ENCODE measurements around the gene JAKMIP2.

The JAKMIP2 gene

DNA sequence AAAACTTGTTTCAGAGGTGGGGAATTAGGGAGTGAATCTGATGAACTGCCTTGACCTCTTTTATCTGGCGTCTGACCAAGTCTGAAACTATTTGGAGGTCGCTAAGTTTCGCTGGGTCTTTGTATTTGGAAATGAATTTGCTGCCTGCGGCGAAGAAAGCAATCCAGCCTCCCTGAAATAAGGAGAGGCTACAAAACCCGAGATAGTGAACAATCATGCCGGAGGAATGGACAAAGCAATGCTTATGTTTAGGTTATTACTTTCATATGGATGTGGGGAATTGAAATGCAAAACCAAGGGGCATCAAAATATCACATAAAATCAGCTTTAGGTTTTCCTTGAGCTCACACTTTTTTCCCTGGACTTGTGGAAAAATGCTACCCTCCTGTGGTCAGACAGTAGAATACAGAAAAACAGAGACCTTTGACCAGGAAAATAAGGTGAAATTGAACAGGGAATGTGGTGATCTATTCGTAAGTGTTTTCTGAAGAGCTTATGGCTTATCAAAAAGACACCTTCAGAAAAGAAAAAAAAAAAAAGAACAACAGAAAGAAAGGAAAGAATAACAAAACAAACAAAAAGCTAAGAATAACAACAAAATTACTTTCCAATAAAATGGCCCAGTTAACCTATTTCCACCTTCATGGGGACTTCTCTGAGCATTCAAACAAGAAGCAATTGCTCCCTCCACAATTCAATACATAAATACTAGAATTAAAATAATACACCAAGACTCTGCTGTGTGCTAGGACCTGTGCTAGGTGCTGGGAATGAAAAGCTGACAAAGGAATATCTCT lies 204.1 kb downstream of the JAKMIP2 start:
- TF ChIP-seq, protein P1, sequence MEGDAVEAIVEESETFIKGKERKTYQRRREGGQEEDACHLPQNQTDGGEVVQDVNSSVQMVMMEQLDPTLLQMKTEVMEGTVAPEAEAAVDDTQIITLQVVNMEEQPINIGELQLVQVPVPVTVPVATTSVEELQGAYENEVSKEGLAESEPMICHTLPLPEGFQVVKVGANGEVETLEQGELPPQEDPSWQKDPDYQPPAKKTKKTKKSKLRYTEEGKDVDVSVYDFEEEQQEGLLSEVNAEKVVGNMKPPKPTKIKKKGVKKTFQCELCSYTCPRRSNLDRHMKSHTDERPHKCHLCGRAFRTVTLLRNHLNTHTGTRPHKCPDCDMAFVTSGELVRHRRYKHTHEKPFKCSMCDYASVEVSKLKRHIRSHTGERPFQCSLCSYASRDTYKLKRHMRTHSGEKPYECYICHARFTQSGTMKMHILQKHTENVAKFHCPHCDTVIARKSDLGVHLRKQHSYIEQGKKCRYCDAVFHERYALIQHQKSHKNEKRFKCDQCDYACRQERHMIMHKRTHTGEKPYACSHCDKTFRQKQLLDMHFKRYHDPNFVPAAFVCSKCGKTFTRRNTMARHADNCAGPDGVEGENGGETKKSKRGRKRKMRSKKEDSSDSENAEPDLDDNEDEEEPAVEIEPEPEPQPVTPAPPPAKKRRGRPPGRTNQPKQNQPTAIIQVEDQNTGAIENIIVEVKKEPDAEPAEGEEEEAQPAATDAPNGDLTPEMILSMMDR (IDR thresholded peaks at IDR 0.05; ENCODE audit: low read depth, low read length) = peak; percentile 68
- no peak for DNase-seq (ENCODE audit: extremely low read depth, low read depth)

DNA sequence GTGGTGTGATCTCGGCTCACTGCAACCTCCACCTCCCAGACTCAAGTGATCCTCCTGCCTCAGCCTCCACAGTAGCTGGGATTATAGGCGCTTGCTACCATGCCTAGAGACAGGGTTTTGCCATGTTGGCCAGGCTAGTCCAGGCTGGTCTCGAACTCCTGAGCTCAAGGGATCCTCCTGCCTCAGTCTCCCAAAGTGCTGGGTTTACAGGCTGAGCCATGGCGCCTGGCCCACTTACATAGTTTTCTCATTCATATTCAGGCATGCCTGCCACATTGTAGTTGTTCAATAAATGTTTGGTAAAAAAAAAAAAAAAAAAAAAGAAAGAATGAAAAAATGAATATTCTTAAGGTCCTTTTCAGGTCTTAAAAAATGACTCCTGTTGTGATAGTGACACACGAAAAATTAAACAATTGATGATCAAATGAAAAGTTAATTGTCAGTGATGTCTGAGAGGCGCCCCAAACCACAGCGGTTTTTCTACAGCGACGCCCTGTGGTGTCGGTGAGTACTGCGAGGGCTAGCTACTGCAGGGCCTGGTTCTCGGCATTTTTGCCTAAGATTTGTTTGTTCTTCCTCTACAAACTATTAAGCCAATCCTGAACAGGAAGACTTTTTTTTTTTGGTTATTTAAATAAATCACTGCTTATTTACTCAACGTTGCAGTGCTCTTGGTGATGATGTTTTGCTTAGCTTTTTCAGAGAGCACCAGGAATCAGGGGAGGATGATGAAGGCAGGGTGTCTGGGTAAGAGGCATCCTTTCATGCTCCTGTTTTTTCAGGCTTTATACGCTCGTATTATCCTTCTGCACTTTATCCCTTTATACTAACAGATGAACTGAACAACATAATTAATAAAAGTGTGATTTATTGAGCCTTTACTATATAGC lies 205.6 kb downstream of the JAKMIP2 start:
- DNase-seq (ENCODE audit: extremely low read depth, low read depth) = no peak
- TF ChIP-seq, protein P1 (IDR thresholded peaks at IDR 0.05; ENCODE audit: low read depth, low read length) = peak; percentile 98

DNA sequence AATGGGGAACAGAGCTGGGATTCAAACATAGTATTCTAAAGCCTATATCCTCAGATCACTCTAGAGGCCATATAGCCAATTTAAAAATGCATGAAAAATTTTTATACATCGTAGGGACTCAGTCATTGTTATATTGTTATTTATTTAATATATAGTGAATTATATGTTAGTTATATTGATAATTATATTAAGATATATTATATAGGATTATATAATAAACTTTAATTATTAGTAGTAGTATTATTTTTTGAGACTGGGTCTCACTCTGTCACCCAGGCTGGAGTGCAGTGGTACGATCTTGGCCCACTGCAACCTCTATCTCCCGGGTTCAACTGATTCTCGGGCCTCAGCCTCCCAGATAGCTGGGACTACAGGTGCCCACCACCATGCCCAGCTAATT lies 206.9 kb downstream of the JAKMIP2 start:
- TF ChIP-seq, protein P1 (IDR thresholded peaks at IDR 0.05; ENCODE audit: low read depth, low read length) = no peak
- no peak for DNase-seq (ENCODE audit: extremely low read depth, low read depth)

DNA sequence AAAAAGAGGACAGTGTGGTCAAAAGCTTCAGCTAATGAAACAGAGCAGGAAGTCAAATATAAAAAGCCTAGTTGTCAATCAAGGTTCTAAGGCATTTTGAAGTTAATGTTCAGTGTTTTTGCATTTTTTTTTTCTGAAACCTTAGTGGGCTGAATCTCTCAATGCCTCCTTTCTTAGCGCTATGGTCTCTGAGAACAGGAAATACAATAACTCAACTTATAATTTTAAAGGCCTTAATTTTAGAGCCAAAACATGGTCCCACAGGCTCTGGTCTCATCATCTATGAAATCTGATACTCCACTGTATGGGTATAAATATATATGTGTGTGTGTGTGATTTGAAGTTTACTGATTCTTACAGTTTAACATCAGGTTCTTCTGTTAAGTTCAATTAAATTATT lies 209.3 kb downstream of the JAKMIP2 start:
- TF ChIP-seq, protein P1 (IDR thresholded peaks at IDR 0.05; ENCODE audit: low read depth, low read length) = no peak
- no peak for DNase-seq (ENCODE audit: extremely low read depth, low read depth)

DNA sequence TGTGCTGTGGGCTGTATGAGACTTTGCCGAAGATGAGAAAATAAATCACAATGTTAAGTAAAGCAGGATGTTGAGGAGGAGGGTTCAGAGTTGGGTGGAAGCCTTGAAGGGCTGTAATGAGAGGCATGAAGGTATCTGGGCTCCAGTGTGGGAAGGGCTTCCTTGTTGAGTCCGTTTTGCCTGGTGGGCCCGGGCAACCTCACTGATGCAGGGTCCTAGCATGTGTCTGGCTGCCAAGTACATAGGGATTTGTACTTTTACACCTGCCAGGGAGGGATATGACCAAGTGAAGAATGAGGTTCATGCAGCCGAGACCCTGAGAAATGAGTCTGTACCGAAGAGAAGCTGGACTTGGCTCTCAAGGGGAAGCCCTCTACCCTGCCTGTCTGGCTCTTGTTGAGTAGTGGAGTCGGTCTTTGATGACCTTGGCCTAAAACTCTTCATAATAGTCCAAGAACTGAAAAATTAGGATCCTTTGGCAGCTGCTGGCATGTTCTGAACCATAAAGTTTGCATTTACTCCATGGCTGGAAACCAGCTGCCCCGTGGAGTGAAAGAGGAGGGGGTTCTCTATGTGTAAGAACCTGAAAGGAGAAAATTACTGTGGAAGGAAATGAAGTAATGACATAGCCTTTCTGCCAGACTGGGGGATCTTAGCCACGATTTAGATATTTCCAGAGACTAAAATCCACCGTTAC lies 213.7 kb downstream of the JAKMIP2 start:
- TF ChIP-seq, protein P1 (IDR thresholded peaks at IDR 0.05; ENCODE audit: low read depth, low read length) = no peak
- DNase-seq (ENCODE audit: extremely low read depth, low read depth) = no peak

DNA sequence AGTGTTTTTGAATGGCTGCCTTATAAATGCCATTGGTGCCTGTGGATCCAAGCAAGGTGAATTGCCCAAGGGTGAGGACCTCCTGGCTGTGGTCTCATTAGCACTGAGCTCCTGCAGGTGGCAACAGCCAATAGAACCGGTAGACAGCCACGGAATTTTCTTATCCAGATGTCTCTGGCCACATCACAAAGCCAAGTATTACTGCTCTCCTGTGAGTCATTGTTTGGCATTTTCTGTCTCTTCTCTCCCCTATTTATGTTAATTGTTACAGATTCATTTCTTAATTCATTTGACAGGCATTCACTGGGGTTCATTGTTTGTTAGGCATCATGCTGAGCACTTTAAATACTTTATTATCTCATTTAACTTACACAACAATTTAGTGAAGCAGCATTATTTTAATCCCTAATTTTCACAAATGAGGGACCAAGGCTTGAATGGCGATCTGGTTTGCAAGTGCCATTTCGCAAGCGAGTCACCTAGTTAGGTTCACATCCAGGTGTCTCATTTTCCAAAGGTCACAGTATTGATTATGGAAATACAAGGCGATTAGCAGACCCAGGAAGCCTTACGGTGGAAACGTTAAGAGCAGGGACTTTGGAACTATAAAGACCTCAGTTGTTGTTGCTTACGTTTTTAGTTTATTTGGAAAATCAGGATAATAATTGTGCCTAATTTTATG lies 214.5 kb downstream of the JAKMIP2 start:
- DNase-seq (ENCODE audit: extremely low read depth, low read depth) = no peak
- TF ChIP-seq, protein P1 (IDR thresholded peaks at IDR 0.05; ENCODE audit: low read depth, low read length) = no peak

Data from AG09319 (cell line).